Calu3 (cell line): Measurements from ENCODE around the gene DBX2. TPM values are rescaled to one million over a fixed set of nuclear protein-coding genes. Genes with fewer than 3 reads are reported as not detected.
"Not testable (repeated sequence)": the region's sequence is repeated elsewhere in the genome, so short reads cannot be mapped to it uniquely, and the experiment has no call there.

Experiments
- BruUV-seq: library from RNA; stranded (reverse); fragments of 400-500 nt; replicated peaks from 2 replicates; lab custom pipeline; 2021; lab: Mats Ljungman, UMichigan
- CTCF ChIA-PET: fragments of 300-600 bp; sonication (Branson Sonifier 250); formaldehyde crosslinking; loops from one replicate; lab custom pipeline; 2022; ENCODE audit warnings: antibody characterized with exemption; lab: Charles Lee
- DNase-seq: peaks from one replicate; pipeline ENCODE4 v3.0.0; 2022
- H3K27ac Mint-ChIP-seq: one replicate; pipeline ENCODE4 v1.8.0; 2022; ENCODE audit warnings: mixed read lengths; ENCODE audit not compliant: unreplicated experiment
- H3K27me3 Mint-ChIP-seq: one replicate; pipeline ENCODE4 v1.8.0; 2022; ENCODE audit warnings: mixed read lengths; ENCODE audit not compliant: unreplicated experiment
- H3K36me3 Mint-ChIP-seq: one replicate; pipeline ENCODE4 v1.8.0; 2022; ENCODE audit warnings: mild to moderate bottlenecking, moderate library complexity, mixed read lengths; ENCODE audit not compliant: insufficient read depth, unreplicated experiment
- H3K4me1 Mint-ChIP-seq: one replicate; pipeline ENCODE4 v1.8.0; 2022; ENCODE audit warnings: mild to moderate bottlenecking, low read depth, mixed read lengths; ENCODE audit not compliant: unreplicated experiment
- H3K4me3 Mint-ChIP-seq: one replicate; pipeline ENCODE4 v1.8.0; 2022; ENCODE audit warnings: mild to moderate bottlenecking, low read depth, moderate library complexity, mixed read lengths; ENCODE audit not compliant: unreplicated experiment
- H3K9me3 Mint-ChIP-seq: one replicate; pipeline ENCODE4 v1.8.0; 2022; ENCODE audit warnings: low read depth, mixed read lengths; ENCODE audit not compliant: unreplicated experiment
- CTCF ChIP-seq: fragments of 200-600 bp; IDR thresholded peaks from one replicate; pipeline ENCODE4 v1.8.0; 2022; ENCODE audit warnings: antibody characterized with exemption; ENCODE audit not compliant: unreplicated experiment
- intact Hi-C: fragments of 100-400 bp; cut with micrococcal nuclease; formaldehyde crosslinking; loops from one replicate; pipeline ENCODE4 v1.10.0; 2022; ENCODE audit not compliant: unreplicated experiment
- total RNA-seq: library from RNA; stranded (reverse); gene quantifications from 2 replicates; pipeline ENCODE4 v1.2.3, GENCODE V29; 2022

The DBX2 gene
- total RNA-seq, 1 experiment from 2014 or later = not detected

DNA sequence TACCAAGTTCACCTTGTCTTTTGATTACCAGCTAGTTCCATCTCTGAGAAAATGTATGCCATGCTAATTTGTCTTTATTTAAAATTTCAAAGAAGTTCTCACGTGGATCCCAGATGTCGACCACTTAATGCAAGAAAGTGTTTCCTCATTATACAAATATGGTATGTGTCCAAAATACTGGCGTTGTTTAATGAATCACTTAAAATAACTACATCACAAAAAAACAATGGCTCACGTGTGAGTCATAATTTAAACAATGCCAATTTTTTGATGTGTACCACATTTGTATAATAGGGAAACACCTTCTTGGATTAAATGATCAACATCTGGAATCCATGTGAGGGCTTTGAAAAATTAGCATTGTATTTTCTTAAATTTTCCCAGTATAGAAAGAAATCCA lies 40.8 kb downstream of the DBX2 start:
- no peak overlapping the region for H3K27ac Mint-ChIP-seq
- no peak for DNase-seq
- H3K36me3 Mint-ChIP-seq = no peaks in the 10 kb centered on the region
- intact Hi-C loops = no loop called here
- H3K27me3 Mint-ChIP-seq = peaks cover 13% of the 10 kb centered on the region
- no peaks in the 10 kb centered on the region for H3K9me3 Mint-ChIP-seq
- no TSS peak for BruUV-seq
- CTCF ChIA-PET = no interaction called here
- no peaks in the 10 kb centered on the region for H3K4me1 Mint-ChIP-seq
- H3K4me3 Mint-ChIP-seq = no peak overlapping the region
- no peak for TF ChIP-seq CTCF

DNA sequence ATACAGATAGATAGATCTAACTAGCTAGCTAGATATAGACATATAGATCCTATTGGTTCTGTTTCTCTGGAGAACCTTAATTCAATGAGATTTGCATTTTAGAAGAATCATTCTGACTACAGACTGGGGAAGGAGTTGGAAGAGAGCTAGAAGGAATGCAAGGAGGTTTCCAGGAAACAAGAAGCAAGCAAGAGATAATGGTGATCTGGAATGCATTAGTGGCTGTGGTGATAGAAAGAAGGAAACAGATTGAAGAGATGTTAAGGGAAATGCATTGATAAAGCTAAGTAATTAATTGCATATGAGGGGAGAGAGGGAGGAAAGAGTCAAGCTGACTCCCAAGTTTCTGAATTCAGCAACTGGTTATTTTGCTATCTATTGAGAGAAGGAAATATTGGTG lies 42.7 kb downstream of the DBX2 start:
- Mint-ChIP-seq H3K4me1 (no peaks in the 10 kb centered on the region), H3K36me3 (no peaks in the 10 kb centered on the region), H3K4me3 (no peak overlapping the region), H3K27ac (no peak overlapping the region), H3K27me3 (peaks cover 13% of the 10 kb centered on the region), H3K9me3 (no peaks in the 10 kb centered on the region)
- CTCF ChIA-PET = no interaction called here
- intact Hi-C loops = no loop called here
- no TSS peak for BruUV-seq
- no peak for DNase-seq
- TF ChIP-seq CTCF = no peak

- Mint-ChIP-seq H3K27me3 (no peaks in the 10 kb centered on the region), H3K9me3 (no peaks in the 10 kb centered on the region), H3K4me1 (no peaks in the 10 kb centered on the region), H3K4me3 (no peak overlapping the region), H3K27ac (no peak overlapping the region), H3K36me3 (no peaks in the 10 kb centered on the region)
- no peak for TF ChIP-seq CTCF
- no TSS peak for BruUV-seq
- intact Hi-C loops = no loop called here
- CTCF ChIA-PET = no interaction called here
- no peak for DNase-seq
These were observed 51.5 kb downstream of the DBX2 start for GRCh38 chr12:44999355-44999754.

GRCh38 chr12:44993161-44993560 lies 57.7 kb downstream of the DBX2 start:
- no peak for DNase-seq
- H3K4me1 Mint-ChIP-seq = no peaks in the 10 kb centered on the region
- no peaks in the 10 kb centered on the region for H3K9me3 Mint-ChIP-seq
- CTCF ChIA-PET = no interaction called here
- H3K4me3 Mint-ChIP-seq = no peak overlapping the region
- no peak for TF ChIP-seq CTCF
- no peaks in the 10 kb centered on the region for H3K36me3 Mint-ChIP-seq
- H3K27ac Mint-ChIP-seq = no peak overlapping the region
- no peaks in the 10 kb centered on the region for H3K27me3 Mint-ChIP-seq
- intact Hi-C loops = no loop called here
- BruUV-seq = no TSS peak

DNA sequence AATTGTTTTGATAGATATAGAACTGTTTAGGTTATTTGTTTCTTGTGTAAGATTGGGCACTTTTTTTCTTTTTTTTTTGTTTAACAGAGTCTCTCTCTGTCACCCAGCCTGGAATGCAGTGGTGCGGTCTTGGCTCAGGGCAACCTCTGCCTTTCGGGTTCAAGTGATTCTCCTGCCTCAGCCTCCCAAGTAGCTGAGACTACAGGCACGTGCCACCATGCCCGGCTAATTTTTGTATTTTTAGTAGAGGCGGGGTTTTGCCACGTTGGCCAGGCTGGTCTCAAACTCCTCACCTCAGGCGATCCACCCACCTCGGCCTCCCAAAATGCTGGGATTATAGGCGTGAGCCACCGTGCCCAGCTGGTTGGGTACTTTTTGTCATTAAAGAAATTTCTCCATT lies 66.0 kb downstream of the DBX2 start:
- H3K27me3 Mint-ChIP-seq, H3K36me3 Mint-ChIP-seq, CTCF ChIA-PET, H3K4me3 Mint-ChIP-seq, H3K9me3 Mint-ChIP-seq, BruUV-seq, H3K4me1 Mint-ChIP-seq, DNase-seq, H3K27ac Mint-ChIP-seq, intact Hi-C loops: not testable (repeated sequence)
